ENCODE measurements around the gene SIPA1L3. TPM values are rescaled to one million over a fixed set of nuclear protein-coding genes. Genes with fewer than 3 reads are reported as not detected.

The SIPA1L3 gene
- total and polyA plus RNA-seq, 2 donors from 2014 or later = 5.8 to 61.7 TPM

- H3K36me3 ChIP-seq (ENCODE audit: control insufficient read depth in 2 of 3, insufficient read depth in 3 of 3, low read length in 3 of 3) = no peaks in the 10 kb centered on the region
- H3K27ac ChIP-seq (ENCODE audit: low read depth in 2 of 2, low read length in 2 of 2) = no peak overlapping the region
- H3K4me1 ChIP-seq (ENCODE audit: control insufficient read depth in 2 of 3, insufficient read depth in 2 of 3, low read depth in 1 of 3, low read length in 3 of 3) = peaks cover 0 to 8% (median 0%) of the 10 kb centered on the region in 3 donors
- intact Hi-C loops (cut with DNase I) = no loop called here
- no peaks in the 10 kb centered on the region for H3K9me3 ChIP-seq (ENCODE audit: control insufficient read depth in 2 of 3, insufficient read depth in 1 of 3, low read length in 3 of 3)
- no peak for DNase-seq
- FAIRE-seq = peak; percentile 49
- no peak overlapping the region for H3K4me3 ChIP-seq (ENCODE audit: low read length in 3 of 3)
- TF ChIP-seq, protein P1, sequence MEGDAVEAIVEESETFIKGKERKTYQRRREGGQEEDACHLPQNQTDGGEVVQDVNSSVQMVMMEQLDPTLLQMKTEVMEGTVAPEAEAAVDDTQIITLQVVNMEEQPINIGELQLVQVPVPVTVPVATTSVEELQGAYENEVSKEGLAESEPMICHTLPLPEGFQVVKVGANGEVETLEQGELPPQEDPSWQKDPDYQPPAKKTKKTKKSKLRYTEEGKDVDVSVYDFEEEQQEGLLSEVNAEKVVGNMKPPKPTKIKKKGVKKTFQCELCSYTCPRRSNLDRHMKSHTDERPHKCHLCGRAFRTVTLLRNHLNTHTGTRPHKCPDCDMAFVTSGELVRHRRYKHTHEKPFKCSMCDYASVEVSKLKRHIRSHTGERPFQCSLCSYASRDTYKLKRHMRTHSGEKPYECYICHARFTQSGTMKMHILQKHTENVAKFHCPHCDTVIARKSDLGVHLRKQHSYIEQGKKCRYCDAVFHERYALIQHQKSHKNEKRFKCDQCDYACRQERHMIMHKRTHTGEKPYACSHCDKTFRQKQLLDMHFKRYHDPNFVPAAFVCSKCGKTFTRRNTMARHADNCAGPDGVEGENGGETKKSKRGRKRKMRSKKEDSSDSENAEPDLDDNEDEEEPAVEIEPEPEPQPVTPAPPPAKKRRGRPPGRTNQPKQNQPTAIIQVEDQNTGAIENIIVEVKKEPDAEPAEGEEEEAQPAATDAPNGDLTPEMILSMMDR (IDR thresholded peaks at IDR 0.05; ENCODE audit: borderline replicate concordance, extremely low read depth, insufficient read depth) = no peak
- H3K27me3 ChIP-seq (ENCODE audit: control insufficient read depth, insufficient read depth, low read length) = no peaks in the 10 kb centered on the region
- no peak overlapping the region for H3K9ac ChIP-seq (ENCODE audit: low read length in 3 of 3)
Measured at GRCh38 chr19:37959665-37960114, 52.7 kb downstream of the SIPA1L3 start.

DNA sequence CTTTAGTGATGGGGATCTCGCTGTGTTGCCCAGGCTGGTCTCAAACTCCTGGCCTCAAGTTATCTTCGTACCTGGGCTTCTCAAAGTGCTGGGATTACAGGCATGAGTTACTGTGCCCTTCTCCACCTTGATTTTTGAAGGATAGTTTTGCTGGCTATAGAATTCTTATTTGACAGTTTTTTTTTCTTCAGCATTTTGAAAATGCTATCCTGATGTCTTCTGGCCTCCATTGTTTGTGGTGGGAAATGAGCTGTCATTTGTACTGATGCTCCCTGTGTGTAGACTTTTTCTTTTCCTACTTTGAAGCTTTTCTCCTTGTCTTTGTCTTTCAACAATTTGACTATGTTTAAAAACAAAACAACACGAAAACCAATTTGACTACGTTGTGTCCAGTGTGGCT, 54.2 kb downstream of the SIPA1L3 start:
- no peak overlapping the region for H3K27ac ChIP-seq (ENCODE audit: low read depth in 2 of 2, low read length in 2 of 2)
- DNase-seq = no peak
- no peaks in the 10 kb centered on the region for H3K36me3 ChIP-seq (ENCODE audit: control insufficient read depth in 2 of 3, insufficient read depth in 3 of 3, low read length in 3 of 3)
- no peaks in the 10 kb centered on the region for H3K9me3 ChIP-seq (ENCODE audit: control insufficient read depth in 2 of 3, insufficient read depth in 1 of 3, low read length in 3 of 3)
- intact Hi-C loops (cut with DNase I) = no loop called here
- no peak overlapping the region for H3K4me3 ChIP-seq (ENCODE audit: low read length in 3 of 3)
- H3K4me1 ChIP-seq (ENCODE audit: control insufficient read depth in 2 of 3, insufficient read depth in 2 of 3, low read depth in 1 of 3, low read length in 3 of 3) = peaks cover 0 to 7% (median 0%) of the 10 kb centered on the region in 3 donors
- no peaks in the 10 kb centered on the region for H3K27me3 ChIP-seq (ENCODE audit: control insufficient read depth, insufficient read depth, low read length)
- FAIRE-seq = no peak
- TF ChIP-seq, protein P1 (IDR thresholded peaks at IDR 0.05; ENCODE audit: borderline replicate concordance, extremely low read depth, insufficient read depth) = no peak
- H3K9ac ChIP-seq (ENCODE audit: low read length in 3 of 3) = no peak overlapping the region

- intact Hi-C loops (cut with DNase I) = no loop called here
- no peak overlapping the region for H3K9ac ChIP-seq (ENCODE audit: low read length in 3 of 3)
- no peaks in the 10 kb centered on the region for H3K9me3 ChIP-seq (ENCODE audit: control insufficient read depth in 2 of 3, insufficient read depth in 1 of 3, low read length in 3 of 3)
- H3K4me3 ChIP-seq (ENCODE audit: low read length in 3 of 3) = no peak overlapping the region
- no peak for DNase-seq
- peaks cover 0 to 13% (median 6%) of the 10 kb centered on the region in 3 donors for H3K4me1 ChIP-seq (ENCODE audit: control insufficient read depth in 2 of 3, insufficient read depth in 2 of 3, low read depth in 1 of 3, low read length in 3 of 3)
- no peaks in the 10 kb centered on the region for H3K36me3 ChIP-seq (ENCODE audit: control insufficient read depth in 2 of 3, insufficient read depth in 3 of 3, low read length in 3 of 3)
- no peaks in the 10 kb centered on the region for H3K27me3 ChIP-seq (ENCODE audit: control insufficient read depth, insufficient read depth, low read length)
- TF ChIP-seq, protein P1 (IDR thresholded peaks at IDR 0.05; ENCODE audit: borderline replicate concordance, extremely low read depth, insufficient read depth) = no peak
- H3K27ac ChIP-seq (ENCODE audit: low read depth in 2 of 2, low read length in 2 of 2) = no peak overlapping the region
- FAIRE-seq = no peak
Measured at GRCh38 chr19:37963190-37963936, 56.4 kb downstream of the SIPA1L3 start.
